HS-27A (cell line): ENCODE results near the gene ALK.
"Not testable (repeated sequence)": the region's sequence is repeated elsewhere in the genome, so short reads cannot be mapped to it uniquely, and the experiment has no call there.

Experiments
- DNase-seq: peaks from one replicate; pipeline ENCODE4 v3.0.0-alpha.2; 2012; ENCODE audit warnings: low read depth, missing footprints

Gene ALK

DNA sequence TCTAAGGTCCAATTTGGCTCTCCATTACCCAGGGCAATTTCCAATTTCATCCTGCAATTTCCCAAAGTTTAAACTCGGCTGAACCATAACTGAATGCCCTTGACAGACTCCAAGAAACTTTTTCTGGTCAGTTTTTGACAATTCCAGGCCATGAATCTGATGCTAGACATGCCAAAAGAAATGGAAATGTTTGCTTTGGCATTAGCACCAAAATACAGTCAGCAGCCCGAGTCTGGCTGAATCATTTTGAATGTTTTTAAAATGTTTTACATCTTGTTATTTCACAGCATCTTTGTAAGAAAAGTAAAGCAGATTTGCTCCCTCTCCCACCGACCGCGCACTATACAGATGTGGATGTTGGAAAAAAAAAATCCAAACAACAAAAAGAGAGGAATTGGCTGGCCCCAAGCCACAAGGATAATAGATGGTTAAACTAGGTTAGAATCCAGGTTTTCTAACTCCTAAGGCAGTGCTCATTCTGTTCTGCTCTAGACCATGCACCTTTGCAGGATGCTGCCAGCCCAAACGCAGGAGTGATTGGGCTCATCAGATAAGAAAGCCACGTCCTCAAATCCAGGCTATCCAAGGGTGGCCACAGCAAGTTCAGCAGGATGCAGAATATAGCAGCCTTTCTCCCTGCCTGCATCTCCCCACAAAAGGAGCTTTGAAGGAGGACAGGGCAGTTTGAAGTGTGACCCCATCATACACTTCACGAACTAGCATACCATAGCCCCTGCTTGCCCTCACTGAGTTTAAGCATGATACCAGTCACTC lies 167.5 kb downstream of the ALK start:
- peak; percentile 30 for DNase-seq

DNA sequence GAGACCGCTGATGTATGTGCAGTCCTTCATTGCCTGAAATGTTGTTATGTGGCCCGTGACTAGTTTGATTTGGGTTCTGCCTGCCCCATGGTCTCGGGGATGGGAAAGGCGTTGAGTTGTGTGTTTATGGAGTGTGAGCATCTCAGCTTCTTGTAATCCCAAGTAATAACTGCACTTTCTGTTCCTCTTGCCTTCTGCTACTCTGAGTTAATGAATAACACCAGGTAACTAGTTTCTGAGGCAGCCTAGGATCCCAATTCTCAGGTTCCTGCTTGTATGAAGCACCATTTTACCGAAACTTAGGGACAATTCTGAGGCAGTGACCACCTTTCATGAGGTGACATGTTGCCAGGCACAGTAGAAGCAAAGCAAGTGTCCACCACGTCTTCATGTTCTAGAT lies 170.0 kb downstream of the ALK start:
- DNase-seq: no peak

DNA sequence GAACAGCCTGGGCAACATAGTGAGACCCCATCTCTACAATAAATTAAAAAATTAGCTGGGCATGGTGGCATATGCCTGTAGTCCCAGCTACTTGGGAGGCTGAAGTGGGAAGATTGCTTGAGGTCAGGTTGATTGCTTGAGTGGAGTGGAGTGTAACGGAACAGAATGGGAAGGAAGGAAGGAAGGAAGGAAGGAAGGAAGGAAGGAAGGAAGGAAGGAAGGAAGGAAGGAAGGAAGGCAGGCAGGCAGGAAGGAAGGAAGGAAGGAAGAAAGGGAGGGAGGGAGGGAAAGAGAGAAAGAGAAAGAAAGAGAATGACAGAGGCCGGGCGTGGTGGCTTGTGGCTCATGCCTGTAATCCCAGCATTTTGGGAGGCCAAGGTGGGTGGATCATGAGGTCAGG lies 170.9 kb downstream of the ALK start:
- DNase-seq: not testable (repeated sequence)

- DNase-seq: no peak
Measured at GRCh38 chr2:29749843-29750242, 171.5 kb downstream of the ALK start.

GRCh38 chr2:29749041-29749440 lies 172.3 kb downstream of the ALK start:
- no peak for DNase-seq

DNA sequence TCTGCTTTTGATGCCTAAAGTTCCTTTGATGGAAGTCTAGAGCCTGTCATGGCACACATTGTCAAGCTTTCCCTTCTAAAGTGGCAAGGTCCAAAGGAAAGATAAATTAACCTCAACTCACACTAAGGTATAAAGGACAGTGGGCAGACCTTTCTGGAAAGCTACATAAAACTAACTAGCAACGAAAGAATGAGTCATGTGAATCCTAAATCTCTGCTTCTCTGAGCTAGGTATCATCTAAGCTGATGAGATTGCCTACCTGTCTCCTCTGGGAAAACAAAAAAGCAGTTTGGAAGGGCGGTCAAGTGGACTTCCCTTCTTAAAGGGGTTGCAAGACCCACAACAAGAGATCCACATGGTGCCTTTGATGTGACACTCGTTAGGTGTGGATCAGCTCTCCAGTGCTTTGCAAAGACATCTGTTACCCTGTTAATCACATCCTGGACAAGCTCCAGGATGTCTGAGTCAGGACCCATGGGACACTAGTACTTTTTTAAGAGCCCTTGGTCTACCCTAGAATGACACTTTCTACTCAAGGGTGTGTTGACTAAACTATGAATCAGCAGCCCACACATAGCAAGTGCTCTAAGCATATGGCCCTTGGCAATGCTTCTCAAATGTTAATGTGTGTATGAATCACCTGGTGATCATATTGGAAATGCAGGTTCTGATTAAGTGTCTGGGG lies 173.5 kb downstream of the ALK start:
- DNase-seq: peak; percentile 93

GRCh38 chr2:29744976-29745375 lies 176.4 kb downstream of the ALK start:
- DNase-seq: no peak

DNA sequence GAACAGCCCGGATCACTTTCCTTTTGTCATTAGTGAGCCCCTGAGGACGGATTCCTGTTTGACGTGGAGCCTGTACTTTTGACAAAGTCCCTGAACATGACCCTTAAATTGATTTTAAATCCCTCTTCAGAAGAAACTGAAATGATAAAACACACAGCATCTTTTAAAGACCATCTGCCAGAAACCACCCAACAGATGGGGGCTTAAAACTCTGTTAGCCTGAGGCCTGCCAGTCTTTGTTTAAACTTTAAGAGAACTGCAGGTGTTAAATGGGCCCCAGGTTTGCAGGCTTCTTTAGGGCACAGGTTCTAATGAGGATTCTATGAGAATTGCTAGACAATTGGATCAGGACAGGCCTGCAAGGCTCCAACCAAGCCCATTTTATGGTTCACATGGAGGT lies 177.9 kb downstream of the ALK start:
- DNase-seq: no peak

DNA sequence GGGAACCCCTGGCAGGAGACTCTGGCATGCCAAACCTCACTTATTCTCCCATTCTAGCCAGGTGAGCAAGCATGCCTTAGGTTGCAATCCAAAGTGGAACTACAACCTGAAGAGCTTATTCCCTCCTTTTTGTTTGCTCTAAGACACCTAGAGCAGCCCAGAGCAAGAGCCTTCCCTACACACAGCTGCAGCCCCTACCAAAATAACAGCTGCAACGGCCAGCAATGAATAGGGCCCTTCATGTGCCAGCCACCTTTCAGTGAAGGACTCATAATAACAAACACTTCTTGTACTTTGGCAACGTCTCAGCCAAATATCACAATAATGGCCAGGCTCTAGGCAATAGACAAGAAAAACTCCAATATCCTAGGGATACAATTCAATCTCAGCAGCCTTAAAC lies 178.7 kb downstream of the ALK start:
- no peak for DNase-seq

GRCh38 chr2:29741132-29741531 lies 180.3 kb downstream of the ALK start:
- DNase-seq: no peak

- DNase-seq: no peak
Measured at GRCh38 chr2:29733965-29734364, 187.4 kb downstream of the ALK start.

GRCh38 chr2:29733213-29733612 lies 188.2 kb downstream of the ALK start:
- no peak for DNase-seq

- no peak for DNase-seq
Measured at GRCh38 chr2:29731948-29732347, 189.4 kb downstream of the ALK start.

DNA sequence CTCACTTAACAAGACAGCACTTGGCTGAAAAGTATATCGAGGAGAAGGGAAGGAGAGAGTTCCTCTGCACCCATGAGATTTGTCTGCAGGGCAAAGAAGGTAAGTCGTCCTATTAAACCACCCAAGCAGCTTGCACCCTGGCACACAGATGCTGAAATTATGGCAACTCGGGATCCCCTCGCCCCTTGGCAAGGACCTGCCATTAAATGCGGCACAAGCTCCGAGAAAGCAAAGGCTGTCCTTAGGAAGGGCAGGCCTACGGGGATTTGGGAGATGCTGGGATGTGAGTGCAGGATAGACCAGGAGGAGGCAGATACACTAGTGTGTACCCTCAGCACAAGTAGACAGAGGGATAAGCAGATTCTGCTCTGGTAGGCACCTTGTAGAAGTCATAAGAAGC lies 191.5 kb downstream of the ALK start:
- no peak for DNase-seq

DNA sequence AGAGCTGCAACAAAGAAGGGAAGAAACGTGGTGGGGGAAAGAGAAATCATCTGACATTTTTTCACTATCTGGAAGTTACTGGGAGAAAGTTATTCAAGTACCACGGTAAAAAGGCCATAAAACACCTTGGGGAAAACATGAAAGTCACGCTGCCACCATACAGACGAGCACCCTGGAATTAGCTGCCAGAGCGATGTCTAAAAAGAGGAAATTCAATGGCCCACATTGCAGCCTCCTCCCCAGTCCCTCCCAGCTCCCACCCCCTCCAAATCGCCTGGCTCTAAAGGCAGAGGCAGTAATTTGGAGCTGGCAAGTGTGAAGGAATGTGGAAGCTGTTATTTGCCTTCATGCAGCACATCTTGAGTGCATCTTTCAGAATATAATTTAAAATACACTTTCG lies 192.0 kb downstream of the ALK start:
- DNase-seq: no peak

GRCh38 chr2:29726976-29727375 lies 194.4 kb downstream of the ALK start:
- DNase-seq: no peak

GRCh38 chr2:29725610-29726009 lies 195.8 kb downstream of the ALK start:
- no peak for DNase-seq

GRCh38 chr2:29724282-29724681 lies 197.1 kb downstream of the ALK start:
- DNase-seq: no peak

DNA sequence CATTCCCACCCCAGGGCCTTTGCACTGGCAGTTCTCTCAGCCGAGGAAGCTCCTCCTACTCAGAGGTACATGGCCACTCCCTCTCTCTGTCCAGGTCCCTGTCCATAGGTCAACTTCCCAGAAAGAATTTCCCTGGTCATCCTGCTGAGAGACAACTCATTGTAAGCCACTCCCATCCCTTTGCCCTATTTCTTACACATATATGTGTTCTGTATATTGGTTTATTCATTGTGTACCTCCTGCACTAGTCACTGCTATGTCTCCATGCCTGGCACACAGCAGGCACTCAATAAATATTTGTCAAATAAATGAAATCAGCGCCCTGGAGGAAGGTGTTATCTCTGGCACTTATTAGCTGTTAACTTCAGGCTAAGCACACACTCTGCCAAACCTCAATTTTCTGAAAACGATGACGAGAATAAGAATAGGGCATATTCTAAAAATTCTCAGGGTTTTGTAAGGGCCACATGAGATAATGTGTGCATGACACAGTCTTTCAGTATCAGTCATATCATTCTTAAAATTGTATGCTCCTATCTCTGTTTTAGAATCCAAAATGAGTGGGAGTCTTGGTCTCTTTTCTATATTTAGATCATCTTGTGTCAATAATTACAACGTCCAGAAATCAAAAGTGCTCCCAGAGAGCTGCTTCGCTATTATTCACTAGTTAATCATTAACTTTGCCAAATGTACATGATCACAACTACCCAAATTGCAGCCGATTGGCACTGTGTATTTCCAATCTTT lies 198.0 kb downstream of the ALK start:
- DNase-seq: no peak

GRCh38 chr2:29719639-29720038 lies 201.7 kb downstream of the ALK start:
- DNase-seq: no peak

GRCh38 chr2:29718076-29718686 lies 203.2 kb downstream of the ALK start:
- no peak for DNase-seq

DNA sequence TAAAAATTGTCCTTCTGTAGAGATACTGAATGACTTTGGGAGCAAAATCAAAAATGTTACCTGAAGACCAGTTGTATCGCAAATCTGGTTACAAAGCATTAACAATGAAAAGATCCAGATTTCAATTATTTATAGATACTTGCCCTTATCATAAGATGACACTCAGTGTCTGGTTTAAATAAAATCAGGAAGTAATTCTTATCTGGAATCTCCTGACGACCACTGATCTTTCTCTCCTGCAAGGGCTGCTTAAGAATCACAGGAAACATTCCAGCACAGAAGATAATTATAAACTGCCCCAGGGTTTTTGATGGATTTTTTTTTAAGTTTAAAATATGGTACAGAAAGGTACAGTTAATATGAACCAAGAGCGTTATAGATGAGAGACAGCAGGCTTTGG lies 205.7 kb downstream of the ALK start:
- no peak for DNase-seq

DNA sequence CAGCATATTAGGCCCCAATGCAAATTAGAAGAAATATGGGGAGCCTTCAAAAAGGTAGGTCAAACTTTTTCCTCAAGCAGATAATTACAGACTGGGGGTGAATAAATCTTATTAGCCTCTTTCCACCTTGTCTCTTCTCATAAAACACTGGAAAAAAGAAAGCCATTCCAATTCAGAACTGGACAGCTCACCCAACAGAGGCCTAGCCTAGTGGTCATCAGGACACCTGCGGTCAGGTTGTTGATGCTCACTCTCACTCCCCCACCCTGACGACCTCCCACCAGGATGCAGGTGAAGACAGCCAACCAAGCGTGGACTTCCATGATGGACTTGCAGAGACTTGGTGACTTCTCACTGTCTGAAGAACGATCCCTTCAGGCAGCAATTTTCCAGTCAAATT lies 207.1 kb downstream of the ALK start:
- no peak for DNase-seq
